ENCODE data around the gene DHX57.

DHX57 gene

GRCh38 chr2:38748391-38748790, 127.3 kb downstream of the DHX57 start:
- DNase-seq = no peak

- no peak for DNase-seq
Observed at GRCh38 chr2:38747819-38748218, 127.9 kb downstream of the DHX57 start.

Data from stimulated activated CD4-positive, alpha-beta T cell treated with anti-CD3 and anti-CD28 coated beads, Interleukin-15, amount 100 ng/mL, for 24 hours (primary cell).